Stimulated activated naive CD8-positive, alpha-beta T cell treated with anti-CD3 and anti-CD28 coated beads, Interleukin-15, amount 100 ng/mL, for 72 hours (primary cell): ENCODE data around the gene C6orf47.

Experiments used
- ATAC-seq: fragments of 150-1000 bp; cut with Tn5 transposase; 2 replicates; pipeline ENCODE4 v1.10.0; 2021; ENCODE audit warnings: mild to moderate bottlenecking, moderate library complexity
- DNase-seq, 2 donors: peaks; one replicate each; pipeline ENCODE4 v3.0.0; 2021 to 2022
- H3K27ac Mint-ChIP-seq, 2 donors: one replicate each; pipeline ENCODE4 v1.8.0; 2022; ENCODE audit warnings: mild to moderate bottlenecking in 2 of 2, mixed read lengths in 2 of 2, moderate library complexity in 2 of 2
- H3K27me3 Mint-ChIP-seq: one replicate; pipeline ENCODE4 v1.8.0; 2022; ENCODE audit warnings: mixed read lengths
- H3K4me1 Mint-ChIP-seq: one replicate; pipeline ENCODE4 v1.8.0; 2022; ENCODE audit warnings: mild to moderate bottlenecking, mixed read lengths
- H3K4me3 Mint-ChIP-seq, 2 donors: one replicate each; pipeline ENCODE4 v1.8.0; 2022; ENCODE audit warnings: mild to moderate bottlenecking in 2 of 2, mixed read lengths in 2 of 2, moderate library complexity in 1 of 2
- H3K9me3 Mint-ChIP-seq, 2 donors: one replicate each; pipeline ENCODE4 v1.8.0; 2022; ENCODE audit warnings: mixed read lengths in 2 of 2

C6orf47 gene

GRCh38 chr6:31655349-31656237 lies 5.0 kb downstream of the C6orf47 start, which contains the start of gene APOM:
Gene APOM, plus strand, starts transcription at chr6:31655894. Its CDS starts 73 bp downstream, at chr6:31655967.
- no peaks in the 10 kb centered on the region for H3K9me3 Mint-ChIP-seq
- H3K4me1 Mint-ChIP-seq = peaks cover 68% of the 10 kb centered on the region
- peak within 1 kb of the TSS in 1 of 2 donors; percentile 34 for H3K27ac Mint-ChIP-seq
- no peak for DNase-seq
- H3K27me3 Mint-ChIP-seq = no peaks in the 10 kb centered on the region
- no peak for ATAC-seq
- no peak within 1 kb of the TSS for H3K4me3 Mint-ChIP-seq

- Mint-ChIP-seq H3K4me3 (no peak overlapping the region), H3K27ac (no peak overlapping the region)
- ATAC-seq = no peak
Measured at GRCh38 chr6:31654574-31655348, 5.8 kb downstream of the C6orf47 start.

GRCh38 chr6:31652925-31653724 lies 7.5 kb downstream of the C6orf47 start:
- ATAC-seq (peak; percentile 80), DNase-seq (no peak)
- Mint-ChIP-seq H3K27ac (peak overlapping the region; percentile 97 to 99), H3K27me3 (no peaks in the 10 kb centered on the region), H3K4me3 (peak overlapping the region; percentile 94 to 100), H3K9me3 (no peaks in the 10 kb centered on the region), H3K4me1 (peaks cover 67% of the 10 kb centered on the region)

More at GRCh38 chr6:31654574-31655348, 5.8 kb downstream of the C6orf47 start:
- Mint-ChIP-seq H3K27me3 (no peaks in the 10 kb centered on the region), H3K4me1 (peaks cover 72% of the 10 kb centered on the region), H3K9me3 (no peaks in the 10 kb centered on the region)
- DNase-seq = no peak

GRCh38 chr6:31651602-31652191 lies 8.9 kb downstream of the C6orf47 start:
- peaks cover 61% of the 10 kb centered on the region for H3K4me1 Mint-ChIP-seq
- DNase-seq = no peak
- ATAC-seq = peak; percentile 64

GRCh38 chr6:31645325-31645724 lies 15.3 kb downstream of the C6orf47 start:
- Mint-ChIP-seq H3K4me1 (peaks cover 29% of the 10 kb centered on the region), H3K27me3 (no peaks in the 10 kb centered on the region), H3K27ac (no peak overlapping the region), H3K9me3 (no peaks in the 10 kb centered on the region), H3K4me3 (no peak overlapping the region)
- ATAC-seq = no peak
- no peak for DNase-seq

More at GRCh38 chr6:31651602-31652191, 8.9 kb downstream of the C6orf47 start:
- H3K27ac Mint-ChIP-seq = peak overlapping the region; percentile 97 to 99
- H3K9me3 Mint-ChIP-seq = no peaks in the 10 kb centered on the region
- H3K4me3 Mint-ChIP-seq = peak overlapping the region; percentile 94 to 100
- no peaks in the 10 kb centered on the region for H3K27me3 Mint-ChIP-seq

GRCh38 chr6:31643818-31644454 lies 16.6 kb downstream of the C6orf47 start:
- DNase-seq (no peak), ATAC-seq (no peak)
- Mint-ChIP-seq H3K4me1 (peaks cover 25% of the 10 kb centered on the region), H3K27me3 (no peaks in the 10 kb centered on the region), H3K27ac (peak overlapping the region in 1 of 2 donors; percentile 19), H3K9me3 (no peaks in the 10 kb centered on the region), H3K4me3 (no peak overlapping the region)

GRCh38 chr6:31642798-31643570 lies 17.6 kb downstream of the C6orf47 start:
- peak overlapping the region in 1 of 2 donors; percentile 67 for H3K27ac Mint-ChIP-seq
- no peaks in the 10 kb centered on the region for H3K27me3 Mint-ChIP-seq
- H3K9me3 Mint-ChIP-seq = no peaks in the 10 kb centered on the region
- ATAC-seq (no peak), DNase-seq (no peak)
- H3K4me1 Mint-ChIP-seq = peaks cover 26% of the 10 kb centered on the region
- H3K4me3 Mint-ChIP-seq = no peak overlapping the region

- Mint-ChIP-seq H3K9me3 (no peaks in the 10 kb centered on the region), H3K4me3 (no peak overlapping the region), H3K27ac (no peak overlapping the region), H3K27me3 (no peaks in the 10 kb centered on the region), H3K4me1 (peaks cover 27% of the 10 kb centered on the region)
- ATAC-seq = no peak
- DNase-seq = no peak
Measured at GRCh38 chr6:31641370-31641769, 19.2 kb downstream of the C6orf47 start.

- ATAC-seq (no peak), DNase-seq (no peak)
- peaks cover 27% of the 10 kb centered on the region for H3K4me1 Mint-ChIP-seq
- no peaks in the 10 kb centered on the region for H3K9me3 Mint-ChIP-seq
- no peak overlapping the region for H3K4me3 Mint-ChIP-seq
- no peaks in the 10 kb centered on the region for H3K27me3 Mint-ChIP-seq
- no peak overlapping the region for H3K27ac Mint-ChIP-seq
Measured at GRCh38 chr6:31640612-31641011, 20.0 kb downstream of the C6orf47 start.

- H3K4me3 Mint-ChIP-seq = no peak overlapping the region
- ATAC-seq (peak; percentile 38), DNase-seq (no peak)
- no peaks in the 10 kb centered on the region for H3K9me3 Mint-ChIP-seq
- no peaks in the 10 kb centered on the region for H3K27me3 Mint-ChIP-seq
- H3K27ac Mint-ChIP-seq = peak overlapping the region; percentile 14 to 61
- peaks cover 21% of the 10 kb centered on the region for H3K4me1 Mint-ChIP-seq
Measured at GRCh38 chr6:31639449-31639861, 21.1 kb downstream of the C6orf47 start.

GRCh38 chr6:31639043-31639442 lies 21.5 kb downstream of the C6orf47 start:
- ATAC-seq = no peak
- Mint-ChIP-seq H3K9me3 (no peaks in the 10 kb centered on the region), H3K4me3 (no peak overlapping the region)

GRCh38 chr6:31636698-31637596 lies 23.6 kb downstream of the C6orf47 start:
- Mint-ChIP-seq H3K4me1 (peaks cover 37% of the 10 kb centered on the region), H3K9me3 (no peaks in the 10 kb centered on the region), H3K4me3 (peak overlapping the region in 1 of 2 donors; percentile 24), H3K27me3 (no peaks in the 10 kb centered on the region), H3K27ac (peak overlapping the region in 1 of 2 donors; percentile 89)
- DNase-seq (no peak), ATAC-seq (no peak)

More at GRCh38 chr6:31639043-31639442, 21.5 kb downstream of the C6orf47 start:
- H3K27ac Mint-ChIP-seq = peak overlapping the region; percentile 3 to 27
- H3K27me3 Mint-ChIP-seq = no peaks in the 10 kb centered on the region
- no peak for DNase-seq
- H3K4me1 Mint-ChIP-seq = peaks cover 24% of the 10 kb centered on the region

- H3K27me3 Mint-ChIP-seq = no peaks in the 10 kb centered on the region
- no peak overlapping the region for H3K4me3 Mint-ChIP-seq
- no peak for DNase-seq
- H3K9me3 Mint-ChIP-seq = no peaks in the 10 kb centered on the region
- H3K27ac Mint-ChIP-seq = peak overlapping the region; percentile 54 to 75
- ATAC-seq = no peak
- H3K4me1 Mint-ChIP-seq = peaks cover 41% of the 10 kb centered on the region
Measured at GRCh38 chr6:31634969-31635575, 25.5 kb downstream of the C6orf47 start.
